Endothelial cell of umbilical vein (primary cell): Measurements from ENCODE around the gene RXFP3. TPM values are rescaled to one million over a fixed set of nuclear protein-coding genes. Genes with fewer than 3 reads are reported as not detected.

Experiments used
- BruUV-seq: library from RNA; stranded (reverse); fragments of 400-500 nt; replicated peaks from 2 replicates; lab custom pipeline; 2021; lab: Mats Ljungman, UMichigan
- CTCF ChIA-PET: fragments of 300-600, 350-600 bp; sonication (Branson Sonifier 250); formaldehyde crosslinking; loops from one replicate; lab custom pipeline; 2021; ENCODE audit warnings: antibody characterized with exemption, inconsistent platforms; lab: Charles Lee
- POLR2A ChIA-PET: fragments of 300-600, 350-600 bp; sonication (Branson Sonifier 250); formaldehyde crosslinking; loops from one replicate; lab custom pipeline; 2021; ENCODE audit warnings: antibody characterized with exemption, inconsistent platforms; lab: Charles Lee
- DNase-seq: peaks from one replicate; pipeline ENCODE4 v3.0.0-alpha.2; 2011; ENCODE audit warnings: low read depth, low spot score
- FAIRE-seq: peaks from 2 replicates; lab custom pipeline; 2011; peaks lifted over from hg19 to GRCh38; lab: Jason Lieb, UNC
- H2AFZ ChIP-seq: 2 replicates; pipeline ENCODE4 v1.6.0; 2012; ENCODE audit warnings: low read depth, low read length, control low read depth, inconsistent platforms
- H3K27ac ChIP-seq: 2 replicates; pipeline ENCODE4 v1.5.1; 2011; ENCODE audit warnings: low read depth, mild to moderate bottlenecking, control low read depth, low read length, moderate library complexity; ENCODE audit not compliant: insufficient read depth
- H3K27me3 ChIP-seq, 2 experiments: 2 replicates each; pipeline versions ENCODE4 v1.6.0 to v1.6.1; 2011; ENCODE audit warnings: low read length in 2 of 2, mixed read lengths in 1 of 2; ENCODE audit not compliant: control insufficient read depth in 2 of 2, insufficient read depth in 2 of 2
- H3K36me3 ChIP-seq, 2 experiments: 2 replicates in 1 of 2; 3 replicates in 1 of 2; pipeline ENCODE4 v1.5.1; 2011; ENCODE audit warnings: low read length in 2 of 2, mild to moderate bottlenecking in 1 of 2, moderate library complexity in 1 of 2; ENCODE audit not compliant: control insufficient read depth in 2 of 2, insufficient read depth in 2 of 2; ENCODE audit errors: extremely low read depth in 1 of 2
- H3K4me1 ChIP-seq: 3 replicates; pipeline ENCODE4 v1.5.1; 2011; ENCODE audit warnings: mild to moderate bottlenecking, low read length; ENCODE audit not compliant: control insufficient read depth, insufficient read depth; ENCODE audit errors: extremely low read depth
- H3K4me2 ChIP-seq: 2 replicates; pipeline ENCODE4 v1.6.1; 2011; ENCODE audit warnings: low read length, control low read depth, mixed read lengths; ENCODE audit not compliant: insufficient read depth
- H3K4me3 ChIP-seq, 3 experiments: fragments of 200-600 bp in 1 of 3; sonication (generic), shearing (Covaris generic) in 1 of 3; replicated peaks in 1 of 3; 2 replicates each; pipeline ENCODE4 v1.5.1; 2011 to 2016; ENCODE audit warnings: control low read depth in 3 of 3, low read length in 3 of 3, mild to moderate bottlenecking in 2 of 3, inconsistent platforms in 1 of 3, low read depth in 1 of 3, moderate library complexity in 1 of 3; ENCODE audit not compliant: insufficient read depth in 1 of 3
- H3K79me2 ChIP-seq: 2 replicates; pipeline ENCODE4 v1.6.0; 2012; ENCODE audit warnings: low read length, inconsistent platforms; ENCODE audit not compliant: control insufficient read depth, insufficient read depth
- H3K9ac ChIP-seq: replicated peaks from 2 replicates; pipeline ENCODE3; 2011; ENCODE audit warnings: low read length, control low read depth; ENCODE audit not compliant: insufficient read depth; ENCODE audit errors: extremely low read depth
- H3K9me1 ChIP-seq: replicated peaks from 3 replicates; pipeline ENCODE4 v1.6.0; 2011; ENCODE audit warnings: mild to moderate bottlenecking, low read length; ENCODE audit not compliant: control insufficient read depth, insufficient read depth; ENCODE audit errors: extremely low read depth
- H3K9me3 ChIP-seq: replicated peaks from 2 replicates; pipeline ENCODE4 v1.5.1; 2012; ENCODE audit warnings: low read length, inconsistent platforms; ENCODE audit not compliant: control insufficient read depth, insufficient read depth
- H4K20me1 ChIP-seq: replicated peaks from 2 replicates; pipeline ENCODE3; 2011; ENCODE audit warnings: mild to moderate bottlenecking, low read length; ENCODE audit not compliant: control insufficient read depth, insufficient read depth; ENCODE audit errors: extremely low read depth
- CTCF ChIP-seq, 2 donors: IDR thresholded peaks; 1 replicate in 1 of 2; 2 replicates in 1 of 2; pipeline ENCODE4 v1.5.1; 2011; ENCODE audit warnings: low read length in 2 of 2, mild to moderate bottlenecking in 2 of 2, moderate library complexity in 2 of 2, control low read depth in 1 of 2, inconsistent platforms in 1 of 2, low read depth in 1 of 2; ENCODE audit not compliant: insufficient read depth in 1 of 2; ENCODE audit errors: extremely low read depth in 1 of 2
- EZH2 ChIP-seq: IDR thresholded peaks from 2 replicates; pipeline ENCODE4 v1.6.1; 2012; ENCODE audit warnings: borderline replicate concordance, low read depth, mild to moderate bottlenecking, moderate library complexity, low read length, inconsistent platforms; ENCODE audit not compliant: severe bottlenecking
- FOS ChIP-seq: IDR thresholded peaks from 2 replicates; pipeline ENCODE4 v1.6.1; 2011; ENCODE audit warnings: mild to moderate bottlenecking, low read length, moderate library complexity, borderline replicate concordance; ENCODE audit not compliant: insufficient read depth
- GATA2 ChIP-seq: IDR thresholded peaks from 2 replicates; pipeline ENCODE4 v1.7.0; 2011; ENCODE audit warnings: low read depth, mild to moderate bottlenecking, moderate library complexity, mixed read lengths, low read length; ENCODE audit not compliant: insufficient read length, insufficient read depth
- JUN ChIP-seq: IDR thresholded peaks from 2 replicates; pipeline ENCODE4 v1.6.1; 2011; ENCODE audit warnings: borderline replicate concordance, low read depth; ENCODE audit not compliant: insufficient read length, insufficient read depth
- MYC ChIP-seq: IDR thresholded peaks from one replicate; pipeline ENCODE4 v1.6.1; 2011; ENCODE audit warnings: mild to moderate bottlenecking, low read depth, low read length
- POLR2A ChIP-seq: IDR thresholded peaks from 2 replicates; pipeline ENCODE4 v1.6.1; 2012; ENCODE audit warnings: low read depth, mild to moderate bottlenecking, control low read depth, low read length
- POLR2AphosphoS5 ChIP-seq: IDR thresholded peaks from 2 replicates; pipeline ENCODE4 v1.6.1; 2012; ENCODE audit warnings: low read depth, mild to moderate bottlenecking, control low read depth, low read length, moderate library complexity; ENCODE audit not compliant: insufficient read depth
- dilution Hi-C: fragments of 300-500 bp; cut with MboI; formaldehyde crosslinking; loops from one replicate; pipeline ENCODE4 v1.15.0; 2019; ENCODE audit warnings: low sequenced_read_pairs; ENCODE audit not compliant: extremely low pct_ligation_motif_present
- intact Hi-C: fragments of 100-400 bp; cut with micrococcal nuclease; formaldehyde crosslinking; loops from one replicate; pipeline ENCODE4 v1.10.0; 2022
- polyA plus RNA-seq, 4 experiments: library from polyadenylated mRNA; depleted of rRNA in 3 of 4; stranded (reverse) in 3 of 4; unstranded in 1 of 4; fragments of >200 nt; gene quantifications; 2 replicates each; pipeline versions ENCODE4 v1.2.1 to v1.2.3, GENCODE V29; 2011 to 2012; ENCODE audit warnings: missing spikeins in 1 of 4
- total RNA-seq: library from RNA; stranded (reverse); gene quantifications from 2 replicates; pipeline ENCODE4 v1.2.3, GENCODE V29; 2021

The RXFP3 gene
- total and polyA plus RNA-seq, 2 donors (not counting 3 experiments of a cell fraction or from before 2014, with no cell fraction given), result not detected

- Histone ChIP-seq H3K9me1 (no peaks in the 10 kb centered on the region), H4K20me1 (no peaks in the 10 kb centered on the region), H3K27me3 (no peaks in the 10 kb centered on the region), H3K9ac (no peak overlapping the region), H3K27ac (no peak overlapping the region), H3K36me3 (no peaks in the 10 kb centered on the region), H3K4me1 (no peaks in the 10 kb centered on the region), H2AFZ (no peak overlapping the region), H3K4me3 (no peak overlapping the region), H3K9me3 (no peaks in the 10 kb centered on the region), H3K79me2 (no peaks in the 10 kb centered on the region), H3K4me2 (no peak overlapping the region)
- POLR2A ChIA-PET, result interaction anchor here (0.6 kb wide), 1 partner anchor 1918 kb away, joined by 3 read pairs; no protein-coding TSS in a partner anchor
- CTCF ChIA-PET, result interaction anchor here (0.7 to 5.5 kb wide), 2 partner anchors 11 to 546 kb away, joined by 3 to 23 read pairs; no protein-coding TSS in a partner anchor
- dilution Hi-C loops (no loop called here), intact Hi-C loops (no loop called here)
- no TSS peak for BruUV-seq
- DNase-seq, result no peak
- TF ChIP-seq CTCF (IDR thresholded peaks at IDR 0.05; ENCODE audit: extremely low read depth in 1 of 2, insufficient read depth in 1 of 2, low read depth in 1 of 2, low read length in 2 of 2) (no peak), GATA2 (no peak), FOS (no peak), EZH2 (no peak), POLR2AphosphoS5 (no peak), MYC (no peak), JUN (no peak), POLR2A (no peak)
- FAIRE-seq, result no peak
These were observed 45.4 kb downstream of the RXFP3 start for GRCh38 chr5:33981408-33982162.
